Measurements from ENCODE around the gene DDX3X. TPM values are rescaled to one million over a fixed set of nuclear protein-coding genes. Genes with fewer than 3 reads are reported as not detected.

DDX3X gene
- total and polyA plus RNA-seq, 2 donors (not counting 1 experiment from before 2014, with no cell fraction given): 130 to 289 TPM

DNA sequence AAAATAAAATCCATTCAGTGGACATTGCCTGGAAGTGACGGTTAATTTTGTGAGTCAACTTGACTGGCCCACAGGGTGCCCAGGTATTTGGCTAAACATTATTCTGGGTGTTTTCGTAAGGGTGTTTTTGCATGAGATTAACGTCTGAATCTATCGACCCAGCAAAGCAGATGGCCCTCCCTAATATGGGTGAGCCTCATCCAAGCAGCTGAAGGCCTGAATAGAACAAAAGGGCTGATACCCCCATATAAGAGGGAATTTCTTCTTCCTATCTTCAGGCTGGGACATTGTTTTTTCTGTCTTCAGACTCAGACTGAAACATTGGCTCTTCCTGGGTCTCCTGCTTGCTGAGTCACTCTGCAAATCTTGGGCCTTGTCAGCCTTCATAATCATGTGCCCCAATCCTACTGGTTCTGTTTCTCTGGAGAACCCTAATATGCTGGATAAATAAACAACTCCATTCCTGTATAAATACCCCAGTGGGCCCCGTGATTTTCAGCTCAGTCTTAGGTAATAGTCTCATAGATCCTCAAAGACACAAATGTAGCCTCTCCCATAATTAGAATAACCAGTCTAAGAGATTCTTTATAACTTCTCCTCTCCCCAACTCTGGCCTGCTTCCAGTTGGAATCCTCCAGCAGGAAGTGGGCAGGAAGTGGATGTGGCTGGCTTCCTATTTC lies 33.1 kb upstream of the DDX3X start:
- Mint-ChIP-seq H3K27ac (no peak overlapping the region), H3K9me3 (ENCODE audit: insufficient read depth) (no peaks in the 10 kb centered on the region), H3K4me3 (no peak overlapping the region), H3K4me1 (peaks cover 3% of the 10 kb centered on the region), H3K27me3 (no peaks in the 10 kb centered on the region)
- Histone ChIP-seq H3K27me3 (replicated peaks in 1 of 4; ENCODE audit: control extremely low read depth in 1 of 4, control insufficient read depth in 3 of 4, insufficient read depth in 4 of 4, low read length in 3 of 4) (no peaks in the 10 kb centered on the region), H3K79me2 (ENCODE audit: control insufficient read depth, insufficient read depth, low read length) (no peaks in the 10 kb centered on the region), H3K4me3 (ENCODE audit: control extremely low read depth in 1 of 5, extremely low read depth in 1 of 5, insufficient read depth in 1 of 5, low read depth in 2 of 5, low read length in 4 of 5) (no peak overlapping the region), H3K4me2 (replicated peaks; ENCODE audit: low read depth, low read length, poor library complexity, severe bottlenecking) (no peak overlapping the region), H4K20me1 (ENCODE audit: control insufficient read depth, insufficient read depth, low read length, poor library complexity, severe bottlenecking) (no peaks in the 10 kb centered on the region), H2AFZ (ENCODE audit: insufficient read depth, low read depth, low read length, poor library complexity, severe bottlenecking) (no peak overlapping the region), H3K9me3 (ENCODE audit: control extremely low read depth in 1 of 3, control insufficient read depth in 2 of 3, insufficient read depth in 1 of 3, low read length in 2 of 3) (no peaks in the 10 kb centered on the region), H3K9ac (ENCODE audit: low read length) (no peak overlapping the region), H3K4me1 (ENCODE audit: control insufficient read depth in 2 of 2, insufficient read depth in 2 of 2, low read length in 2 of 2) (no peaks in the 10 kb centered on the region), H3K27ac (ENCODE audit: low read length in 2 of 2) (no peak overlapping the region), H3K36me3 (replicated peaks in 1 of 2; ENCODE audit: control extremely low read depth in 1 of 2, control insufficient read depth in 1 of 2, extremely low read depth in 1 of 2, insufficient read depth in 2 of 2, low read length in 1 of 2) (no peaks in the 10 kb centered on the region)
- ChIA-PET POLR2A (no interaction called here), CTCF (no interaction called here)
- ATAC-seq (ENCODE audit: low read depth) (no peak), DNase-seq (no peak)
- WGBS (ENCODE audit: insufficient coverage): no CpG with 5 or more reads among the region's 5 CpGs
- no peak for TF ChIP-seq EZH2 (IDR thresholded peaks at IDR 0.05; ENCODE audit: borderline replicate concordance, insufficient read depth, low read depth, low read length, poor library complexity, severe bottlenecking)
- TF ChIP-seq, protein P1, sequence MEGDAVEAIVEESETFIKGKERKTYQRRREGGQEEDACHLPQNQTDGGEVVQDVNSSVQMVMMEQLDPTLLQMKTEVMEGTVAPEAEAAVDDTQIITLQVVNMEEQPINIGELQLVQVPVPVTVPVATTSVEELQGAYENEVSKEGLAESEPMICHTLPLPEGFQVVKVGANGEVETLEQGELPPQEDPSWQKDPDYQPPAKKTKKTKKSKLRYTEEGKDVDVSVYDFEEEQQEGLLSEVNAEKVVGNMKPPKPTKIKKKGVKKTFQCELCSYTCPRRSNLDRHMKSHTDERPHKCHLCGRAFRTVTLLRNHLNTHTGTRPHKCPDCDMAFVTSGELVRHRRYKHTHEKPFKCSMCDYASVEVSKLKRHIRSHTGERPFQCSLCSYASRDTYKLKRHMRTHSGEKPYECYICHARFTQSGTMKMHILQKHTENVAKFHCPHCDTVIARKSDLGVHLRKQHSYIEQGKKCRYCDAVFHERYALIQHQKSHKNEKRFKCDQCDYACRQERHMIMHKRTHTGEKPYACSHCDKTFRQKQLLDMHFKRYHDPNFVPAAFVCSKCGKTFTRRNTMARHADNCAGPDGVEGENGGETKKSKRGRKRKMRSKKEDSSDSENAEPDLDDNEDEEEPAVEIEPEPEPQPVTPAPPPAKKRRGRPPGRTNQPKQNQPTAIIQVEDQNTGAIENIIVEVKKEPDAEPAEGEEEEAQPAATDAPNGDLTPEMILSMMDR (IDR thresholded peaks at IDR 0.05): no peak
- intact Hi-C loops (cut with micrococcal nuclease): no loop called here

GRCh38 chrX:41301438-41301824 lies 32.5 kb upstream of the DDX3X start:
- Mint-ChIP-seq H3K4me3 (no peak overlapping the region), H3K4me1 (peaks cover 3% of the 10 kb centered on the region), H3K27ac (no peak overlapping the region), H3K9me3 (ENCODE audit: insufficient read depth) (no peaks in the 10 kb centered on the region), H3K27me3 (no peaks in the 10 kb centered on the region)
- no peak overlapping the region for H3K9ac ChIP-seq (ENCODE audit: low read length)
- DNase-seq (no peak), ATAC-seq (ENCODE audit: low read depth) (no peak)
- no peak overlapping the region for H3K4me3 ChIP-seq (ENCODE audit: control extremely low read depth in 1 of 5, extremely low read depth in 1 of 5, insufficient read depth in 1 of 5, low read depth in 2 of 5, low read length in 4 of 5)
- H3K9me3 ChIP-seq (ENCODE audit: control extremely low read depth in 1 of 3, control insufficient read depth in 2 of 3, insufficient read depth in 1 of 3, low read length in 2 of 3): no peaks in the 10 kb centered on the region
- TF ChIP-seq EZH2 (IDR thresholded peaks at IDR 0.05; ENCODE audit: borderline replicate concordance, insufficient read depth, low read depth, low read length, poor library complexity, severe bottlenecking): no peak
- TF ChIP-seq, protein P1 (IDR thresholded peaks at IDR 0.05): no peak
- no peaks in the 10 kb centered on the region for H3K36me3 ChIP-seq (replicated peaks in 1 of 2; ENCODE audit: control extremely low read depth in 1 of 2, control insufficient read depth in 1 of 2, extremely low read depth in 1 of 2, insufficient read depth in 2 of 2, low read length in 1 of 2)
- no peak overlapping the region for H3K27ac ChIP-seq (ENCODE audit: low read length in 2 of 2)
- H3K4me2 ChIP-seq (replicated peaks; ENCODE audit: low read depth, low read length, poor library complexity, severe bottlenecking): no peak overlapping the region
- H3K79me2 ChIP-seq (ENCODE audit: control insufficient read depth, insufficient read depth, low read length): no peaks in the 10 kb centered on the region
- no peak overlapping the region for H2AFZ ChIP-seq (ENCODE audit: insufficient read depth, low read depth, low read length, poor library complexity, severe bottlenecking)
- H3K27me3 ChIP-seq (replicated peaks in 1 of 4; ENCODE audit: control extremely low read depth in 1 of 4, control insufficient read depth in 3 of 4, insufficient read depth in 4 of 4, low read length in 3 of 4): no peaks in the 10 kb centered on the region
- CTCF ChIA-PET: no interaction called here
- no peaks in the 10 kb centered on the region for H4K20me1 ChIP-seq (ENCODE audit: control insufficient read depth, insufficient read depth, low read length, poor library complexity, severe bottlenecking)
- H3K4me1 ChIP-seq (ENCODE audit: control insufficient read depth in 2 of 2, insufficient read depth in 2 of 2, low read length in 2 of 2): no peaks in the 10 kb centered on the region
- intact Hi-C loops (cut with micrococcal nuclease): no loop called here
- POLR2A ChIA-PET: no interaction called here
- WGBS (ENCODE audit: insufficient coverage): 17% methylated on average over 1 of the region's 2 CpGs
